ENCODE results near the gene KCNJ10.

Gene KCNJ10

DNA sequence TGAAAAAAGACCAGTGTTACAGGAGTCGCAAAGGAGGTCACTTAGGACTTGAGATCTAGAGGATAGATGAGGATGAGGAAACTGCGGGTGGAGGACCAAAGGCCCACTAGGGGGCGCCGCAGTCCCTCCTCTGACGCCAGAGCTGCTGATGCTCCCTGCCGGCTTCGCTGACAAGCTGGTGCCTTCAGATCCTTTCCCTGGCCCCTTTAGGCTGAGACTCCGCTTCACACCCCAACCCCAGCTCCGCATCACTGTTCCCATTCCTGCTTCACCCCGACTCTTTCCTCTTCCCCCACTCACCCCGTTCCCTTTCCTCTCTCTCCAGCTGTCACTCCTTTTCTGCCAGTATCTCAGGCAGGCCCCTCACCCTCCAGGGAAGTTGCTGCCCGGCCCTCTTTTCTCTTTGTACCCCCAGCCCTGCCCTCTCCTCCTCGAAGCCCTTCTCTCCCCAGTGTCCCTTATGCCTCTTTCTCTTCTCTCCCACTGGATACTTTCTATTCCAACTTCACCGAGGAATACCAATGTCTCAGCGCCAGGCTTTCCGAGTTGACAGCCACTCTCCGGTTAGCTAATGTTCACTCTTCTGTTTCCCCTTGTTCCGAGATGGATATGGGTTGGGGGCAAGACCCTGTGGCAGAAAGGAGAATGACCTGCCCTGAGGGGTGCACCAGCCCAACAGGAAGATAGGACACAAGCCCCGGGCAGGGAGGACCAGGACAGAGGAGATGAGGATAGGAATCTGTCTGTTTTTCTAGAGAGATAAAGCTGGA is 15.9 kb upstream of the KCNJ10 start:
- DNase-seq (peak; percentile 67 to 72 (median 71)), ATAC-seq (replicated peaks) (peak; percentile 61)
- H3K27ac Mint-ChIP-seq: peak overlapping the region in 1 of 2 donors; percentile 78
- H3K27me3 Mint-ChIP-seq: peaks cover 13 to 26% of the 10 kb centered on the region in 2 donors
- H3K4me3 Mint-ChIP-seq: no peak overlapping the region
- peaks cover 22% of the 10 kb centered on the region for H3K36me3 Mint-ChIP-seq (ENCODE audit: insufficient read depth)
- H3K4me1 Mint-ChIP-seq (ENCODE audit: low read depth in 2 of 2): peaks cover 22 to 25% of the 10 kb centered on the region in 2 donors
- no peaks in the 10 kb centered on the region for H3K9me3 Mint-ChIP-seq

DNA sequence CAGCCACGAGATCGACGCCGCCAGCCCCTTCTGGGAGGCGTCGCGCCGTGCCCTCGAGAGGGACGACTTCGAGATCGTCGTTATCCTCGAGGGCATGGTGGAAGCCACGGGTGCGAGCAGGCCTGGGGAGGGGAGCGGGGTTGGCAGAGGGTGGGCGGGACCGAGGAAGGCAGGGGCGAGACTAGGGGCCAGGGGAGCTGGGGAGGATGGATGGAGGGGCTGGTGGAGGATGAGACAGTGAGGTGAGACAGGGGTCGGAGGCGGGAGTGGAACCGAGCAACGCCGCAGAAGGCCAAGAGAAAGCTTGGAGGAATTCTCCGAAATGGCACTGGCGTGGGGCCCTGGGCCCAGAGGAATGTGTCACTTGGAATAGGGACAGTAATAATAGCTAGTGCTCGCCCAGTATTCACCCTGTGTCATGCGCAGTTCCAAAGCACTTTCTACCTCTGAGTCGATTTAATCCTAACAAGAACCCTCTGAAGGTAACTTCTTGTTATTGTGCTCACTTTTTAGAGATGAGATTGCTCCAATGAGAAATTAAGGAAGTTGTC is 14.9 kb upstream of the KCNJ10 start:
- no peaks in the 10 kb centered on the region for H3K9me3 Mint-ChIP-seq
- H3K36me3 Mint-ChIP-seq (ENCODE audit: insufficient read depth): peaks cover 12% of the 10 kb centered on the region
- DNase-seq: no peak
- ATAC-seq (replicated peaks): no peak
- H3K27me3 Mint-ChIP-seq: peaks cover 24 to 37% of the 10 kb centered on the region in 2 donors
- no peak overlapping the region for H3K27ac Mint-ChIP-seq
- peaks cover 17 to 22% of the 10 kb centered on the region in 2 donors for H3K4me1 Mint-ChIP-seq (ENCODE audit: low read depth in 2 of 2)
- peak overlapping the region in 1 of 2 donors; percentile 61 for H3K4me3 Mint-ChIP-seq

DNA sequence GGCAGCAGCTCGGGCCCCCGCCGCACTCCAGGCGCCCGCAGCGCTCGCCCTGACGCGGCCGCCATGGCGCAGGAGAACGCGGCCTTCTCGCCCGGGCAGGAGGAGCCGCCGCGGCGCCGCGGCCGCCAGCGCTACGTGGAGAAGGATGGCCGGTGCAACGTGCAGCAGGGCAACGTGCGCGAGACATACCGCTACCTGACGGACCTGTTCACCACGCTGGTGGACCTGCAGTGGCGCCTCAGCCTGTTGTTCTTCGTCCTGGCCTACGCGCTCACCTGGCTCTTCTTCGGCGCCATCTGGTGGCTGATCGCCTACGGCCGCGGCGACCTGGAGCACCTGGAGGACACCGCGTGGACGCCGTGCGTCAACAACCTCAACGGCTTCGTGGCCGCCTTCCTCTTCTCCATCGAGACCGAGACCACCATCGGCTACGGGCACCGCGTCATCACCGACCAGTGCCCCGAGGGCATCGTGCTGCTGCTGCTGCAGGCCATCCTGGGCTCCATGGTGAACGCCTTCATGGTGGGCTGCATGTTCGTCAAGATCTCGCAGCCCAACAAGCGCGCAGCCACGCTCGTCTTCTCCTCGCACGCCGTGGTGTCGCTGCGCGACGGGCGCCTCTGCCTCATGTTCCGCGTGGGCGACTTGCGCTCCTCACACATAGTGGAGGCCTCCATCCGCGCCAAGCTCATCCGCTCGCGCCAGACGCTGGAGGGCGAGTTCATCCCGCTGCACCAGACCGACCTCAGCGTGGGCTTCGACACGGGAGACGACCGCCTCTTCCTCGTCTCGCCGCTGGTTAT is 14.2 kb upstream of the KCNJ10 start:
- no peak overlapping the region for H3K27ac Mint-ChIP-seq
- H3K36me3 Mint-ChIP-seq (ENCODE audit: insufficient read depth): peaks cover 11% of the 10 kb centered on the region
- ATAC-seq (replicated peaks) (peak; percentile 86), DNase-seq (peak; percentile 60 to 62 (median 61))
- peaks cover 17 to 20% of the 10 kb centered on the region in 2 donors for H3K4me1 Mint-ChIP-seq (ENCODE audit: low read depth in 2 of 2)
- no peaks in the 10 kb centered on the region for H3K9me3 Mint-ChIP-seq
- peak overlapping the region; percentile 61 to 64 for H3K4me3 Mint-ChIP-seq
- H3K27me3 Mint-ChIP-seq: peaks cover 29 to 43% of the 10 kb centered on the region in 2 donors

DNA sequence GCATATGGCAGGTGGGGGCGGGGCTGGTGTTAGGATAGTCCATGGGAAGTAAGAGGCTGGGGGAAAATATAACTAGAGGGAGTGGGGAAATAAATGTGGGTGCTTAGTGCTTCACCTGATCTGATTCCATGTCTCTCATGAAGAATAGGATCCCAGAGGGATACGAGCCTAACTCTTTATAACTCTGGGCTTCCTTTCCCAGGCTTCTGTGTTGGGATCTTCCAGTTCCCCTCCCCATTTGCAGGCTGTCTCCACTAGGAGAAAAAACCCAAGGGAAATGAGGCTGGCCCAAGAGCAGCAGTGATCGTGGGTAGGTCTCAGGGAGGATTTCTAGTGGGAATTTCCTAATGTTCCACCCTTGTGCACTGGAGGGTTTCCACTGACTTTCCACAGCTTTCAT is 13.0 kb upstream of the KCNJ10 start:
- H3K27me3 Mint-ChIP-seq: peaks cover 39 to 55% of the 10 kb centered on the region in 2 donors
- H3K27ac Mint-ChIP-seq: no peak overlapping the region
- peaks cover 11 to 17% of the 10 kb centered on the region in 2 donors for H3K4me1 Mint-ChIP-seq (ENCODE audit: low read depth in 2 of 2)
- H3K4me3 Mint-ChIP-seq: peak overlapping the region in 1 of 2 donors; percentile 57
- H3K9me3 Mint-ChIP-seq: no peaks in the 10 kb centered on the region
- no peaks in the 10 kb centered on the region for H3K36me3 Mint-ChIP-seq (ENCODE audit: insufficient read depth)
- ATAC-seq (replicated peaks): no peak
- DNase-seq: no peak

DNA sequence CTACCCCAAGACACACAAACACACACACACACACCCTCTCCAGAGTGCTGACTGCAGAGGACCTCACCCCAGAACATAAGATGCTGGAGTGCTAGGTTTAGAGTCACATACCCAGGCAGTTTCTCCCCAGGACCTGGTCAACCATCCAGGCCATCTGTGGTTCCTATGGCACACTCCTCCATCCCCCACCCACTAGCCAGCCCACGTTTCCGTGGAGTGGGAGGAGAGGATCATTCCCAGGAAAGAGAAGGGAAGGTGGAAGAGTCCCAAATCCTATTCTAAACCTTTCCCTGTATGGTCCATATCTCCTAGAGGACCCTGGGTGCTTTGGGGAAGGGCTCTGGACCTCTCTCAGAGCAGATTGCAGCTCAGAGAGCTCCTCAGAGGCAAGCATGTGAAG is 12.5 kb upstream of the KCNJ10 start:
- ATAC-seq (replicated peaks) (no peak), DNase-seq (no peak)
- H3K4me3 Mint-ChIP-seq: no peak overlapping the region
- H3K36me3 Mint-ChIP-seq (ENCODE audit: insufficient read depth): no peaks in the 10 kb centered on the region
- no peaks in the 10 kb centered on the region for H3K9me3 Mint-ChIP-seq
- no peak overlapping the region for H3K27ac Mint-ChIP-seq
- peaks cover 40 to 59% of the 10 kb centered on the region in 2 donors for H3K27me3 Mint-ChIP-seq
- peaks cover 11 to 17% of the 10 kb centered on the region in 2 donors for H3K4me1 Mint-ChIP-seq (ENCODE audit: low read depth in 2 of 2)

DNA sequence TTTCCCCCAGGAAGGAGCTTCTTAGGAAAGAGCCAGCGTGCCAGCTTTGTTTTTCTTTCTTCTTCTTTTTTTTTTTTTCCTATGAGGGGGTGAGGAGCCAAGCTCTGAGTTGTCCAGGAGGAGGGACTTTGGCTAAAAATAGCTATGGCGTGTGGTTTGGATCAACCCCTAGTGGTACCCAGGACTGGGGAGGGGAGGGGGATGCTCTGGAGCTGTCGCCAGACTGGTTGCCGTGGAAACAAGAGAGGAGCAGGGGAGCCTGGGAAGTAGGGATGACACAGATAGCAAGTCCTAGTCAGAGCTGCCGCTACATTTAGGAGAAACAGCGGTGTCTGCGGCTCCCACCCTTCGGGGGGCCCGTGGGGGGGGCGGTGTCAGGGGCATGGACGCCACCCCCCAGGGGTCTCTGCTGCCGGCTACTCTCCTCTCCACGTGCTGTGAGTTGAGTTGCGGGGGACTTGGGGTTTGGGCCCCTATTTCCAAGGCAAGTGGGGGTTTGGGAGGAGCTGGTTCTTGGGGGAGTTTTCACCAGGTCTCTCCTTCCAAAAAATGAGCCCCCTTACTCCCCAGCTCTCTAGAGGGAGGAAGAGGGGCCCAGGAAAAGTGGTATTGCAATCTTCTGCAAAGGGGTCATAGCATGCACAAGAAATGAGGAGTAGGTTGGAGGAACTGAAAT is 11.4 kb upstream of the KCNJ10 start, which contains the start of gene KCNJ9:
Gene KCNJ9, plus strand, starts transcription at position 278 of the 676 bp plus-strand sequence. CDS start 2,493 bp downstream, outside the sequence.
- no peak for DNase-seq
- Mint-ChIP-seq H3K4me3 (no peak within 1 kb of the TSS), H3K27me3 (peaks cover 45 to 66% of the 10 kb centered on the region in 2 donors), H3K4me1 (ENCODE audit: low read depth in 2 of 2) (peaks cover 11 to 17% of the 10 kb centered on the region in 2 donors), H3K9me3 (no peaks in the 10 kb centered on the region), H3K36me3 (ENCODE audit: insufficient read depth) (no peaks in the 10 kb centered on the region), H3K27ac (no peak within 1 kb of the TSS)
- no peak for ATAC-seq (replicated peaks)

DNA sequence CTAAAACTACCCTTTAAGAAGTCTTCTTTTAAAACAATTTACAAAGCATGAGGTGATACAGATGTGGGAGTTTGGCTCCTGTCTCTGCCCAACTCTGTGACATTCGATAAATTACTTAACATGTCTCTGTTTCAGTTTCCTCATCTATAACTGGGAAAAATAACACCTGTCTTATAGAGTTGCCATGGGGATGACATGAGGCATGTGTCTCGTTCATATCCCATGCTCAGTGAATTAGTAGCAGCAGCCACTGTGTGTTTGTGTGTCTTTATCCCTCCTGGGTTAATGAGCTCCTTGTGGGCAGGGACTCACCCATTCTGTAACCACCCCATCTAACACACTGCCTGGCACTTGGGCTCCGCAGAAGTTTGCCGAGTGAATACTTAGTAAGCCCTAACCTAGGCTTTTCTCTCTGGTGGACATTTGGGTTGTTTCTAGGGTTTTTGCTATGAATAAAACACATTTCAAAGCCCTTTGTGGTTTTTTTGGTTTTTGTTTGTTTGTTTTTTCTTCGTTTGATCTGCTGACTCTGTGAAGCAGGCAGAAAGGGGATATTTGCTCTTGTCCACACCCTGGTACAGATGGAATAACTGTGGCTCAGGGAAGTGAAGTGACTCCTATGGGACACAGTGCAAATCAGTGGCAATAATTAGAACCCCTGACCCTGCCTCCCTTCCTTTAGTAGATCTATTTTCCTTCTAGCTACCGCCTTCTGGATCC is 10.6 kb upstream of the KCNJ10 start:
- DNase-seq (no peak), ATAC-seq (replicated peaks) (no peak)
- Mint-ChIP-seq H3K9me3 (no peaks in the 10 kb centered on the region), H3K27me3 (peaks cover 45 to 75% of the 10 kb centered on the region in 2 donors), H3K27ac (no peak overlapping the region), H3K4me3 (no peak overlapping the region), H3K4me1 (ENCODE audit: low read depth in 2 of 2) (peaks cover 5 to 11% of the 10 kb centered on the region in 2 donors), H3K36me3 (ENCODE audit: insufficient read depth) (no peaks in the 10 kb centered on the region)

DNA sequence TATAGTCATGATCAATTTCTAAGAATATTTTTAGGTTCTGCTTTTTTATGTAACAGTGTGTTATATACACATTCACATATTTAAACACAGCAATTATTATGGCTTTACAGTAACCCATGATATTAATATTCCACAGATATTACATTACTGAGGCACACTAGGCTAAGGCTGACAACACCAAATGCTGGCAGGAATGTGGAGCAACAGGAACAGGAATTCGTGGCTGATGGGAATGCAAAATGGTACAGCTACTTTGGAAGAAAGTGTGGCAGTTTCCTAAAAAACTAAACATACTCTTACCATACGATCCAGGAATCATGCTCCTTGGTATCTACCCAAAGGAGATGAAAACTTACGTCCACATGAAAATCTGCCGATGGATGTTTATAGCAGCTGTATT is 9.5 kb upstream of the KCNJ10 start:
- H3K36me3 Mint-ChIP-seq (ENCODE audit: insufficient read depth): no peaks in the 10 kb centered on the region
- no peak overlapping the region for H3K4me3 Mint-ChIP-seq
- no peak for DNase-seq
- H3K27ac Mint-ChIP-seq: no peak overlapping the region
- H3K9me3 Mint-ChIP-seq: no peaks in the 10 kb centered on the region
- peaks cover 3 to 10% of the 10 kb centered on the region in 2 donors for H3K4me1 Mint-ChIP-seq (ENCODE audit: low read depth in 2 of 2)
- peaks cover 45 to 86% of the 10 kb centered on the region in 2 donors for H3K27me3 Mint-ChIP-seq
- ATAC-seq (replicated peaks): no peak

DNA sequence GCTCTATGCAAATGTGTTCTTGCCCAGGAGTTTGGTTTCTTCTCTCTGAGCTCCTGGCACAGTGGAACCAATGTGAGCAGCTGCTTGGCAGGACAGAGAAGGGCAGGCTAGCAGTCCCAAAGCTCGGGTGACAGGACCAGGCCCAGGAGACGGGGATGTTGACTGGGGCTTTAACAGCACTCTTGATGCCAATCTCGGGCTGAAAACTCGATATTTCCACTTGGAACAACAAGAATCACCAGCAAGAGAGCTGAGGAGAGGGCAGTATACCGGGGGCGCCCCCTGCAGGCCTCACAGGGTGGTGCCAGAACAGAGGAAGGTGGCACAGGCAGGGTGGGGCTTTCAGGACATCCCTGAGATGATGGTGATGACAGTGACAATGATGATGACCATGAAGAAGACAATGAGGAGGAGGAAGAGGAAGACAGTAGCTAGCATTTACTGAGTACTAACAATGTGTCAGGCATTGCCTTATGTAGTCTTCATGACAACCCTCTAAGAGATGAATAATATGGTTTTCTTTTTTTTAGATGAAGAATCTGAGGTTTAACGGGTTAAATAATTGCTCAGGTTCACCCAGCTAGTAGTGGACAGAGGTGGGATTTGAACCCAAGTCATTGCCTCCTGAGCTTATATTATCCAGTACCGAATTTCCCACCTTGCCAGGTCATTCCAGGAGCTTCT is 8.7 kb upstream of the KCNJ10 start:
- DNase-seq (peak; percentile 48 to 63 (median 48)), ATAC-seq (replicated peaks) (peak; percentile 90)
- peaks cover 0 to 5% of the 10 kb centered on the region in 2 donors for H3K4me1 Mint-ChIP-seq (ENCODE audit: low read depth in 2 of 2)
- no peak overlapping the region for H3K27ac Mint-ChIP-seq
- no peaks in the 10 kb centered on the region for H3K9me3 Mint-ChIP-seq
- H3K36me3 Mint-ChIP-seq (ENCODE audit: insufficient read depth): no peaks in the 10 kb centered on the region
- no peak overlapping the region for H3K4me3 Mint-ChIP-seq
- H3K27me3 Mint-ChIP-seq: peaks cover 45 to 91% of the 10 kb centered on the region in 2 donors

DNA sequence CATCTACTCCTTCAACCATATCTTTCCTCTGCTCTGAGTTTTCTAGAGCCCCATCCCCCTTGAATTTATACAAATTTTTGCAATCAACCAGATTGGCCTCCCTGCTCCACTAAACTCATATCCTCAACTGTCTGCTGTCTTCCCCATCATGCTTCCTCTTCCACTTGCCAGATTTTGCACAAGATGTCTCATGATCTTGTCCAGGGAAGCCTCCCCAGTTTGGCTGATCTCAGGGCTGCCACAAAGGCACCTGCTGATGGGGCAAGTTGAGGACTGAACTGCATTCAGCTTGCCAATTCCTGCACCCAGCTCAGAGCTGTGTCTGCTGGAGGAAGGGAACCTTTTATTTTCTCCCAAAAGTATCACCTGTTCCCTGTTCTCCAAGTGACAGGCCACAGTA is 7.5 kb upstream of the KCNJ10 start:
- Mint-ChIP-seq H3K27me3 (peaks cover 55 to 92% of the 10 kb centered on the region in 2 donors), H3K4me3 (no peak overlapping the region), H3K36me3 (ENCODE audit: insufficient read depth) (no peaks in the 10 kb centered on the region), H3K4me1 (ENCODE audit: low read depth in 2 of 2) (peaks cover 0 to 2% of the 10 kb centered on the region in 2 donors), H3K9me3 (no peaks in the 10 kb centered on the region), H3K27ac (no peak overlapping the region)
- no peak for ATAC-seq (replicated peaks)
- no peak for DNase-seq

DNA sequence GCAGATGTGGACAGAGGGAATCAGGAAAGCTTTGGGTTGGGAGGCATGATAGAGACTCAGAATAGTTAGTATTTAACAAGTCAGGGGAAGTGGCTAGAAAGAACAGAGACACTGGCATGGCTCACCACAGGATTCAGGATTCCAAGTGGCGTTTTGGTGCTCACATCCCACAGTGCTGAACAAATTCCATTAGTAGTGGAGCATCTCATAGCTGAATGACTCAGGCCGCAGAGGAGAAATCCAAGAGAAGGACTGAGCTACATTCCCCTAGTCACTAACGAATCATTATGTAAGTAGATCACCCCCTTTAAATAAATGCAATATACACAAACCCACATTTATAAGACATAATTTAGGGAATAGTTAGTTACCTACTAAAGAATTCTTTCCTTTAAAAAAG is 6.3 kb upstream of the KCNJ10 start:
- ATAC-seq (replicated peaks) (no peak), DNase-seq (no peak)
- Mint-ChIP-seq H3K4me3 (no peak overlapping the region), H3K9me3 (no peaks in the 10 kb centered on the region), H3K4me1 (ENCODE audit: low read depth in 2 of 2) (peaks cover 0 to 2% of the 10 kb centered on the region in 2 donors), H3K27ac (no peak overlapping the region), H3K36me3 (ENCODE audit: insufficient read depth) (no peaks in the 10 kb centered on the region), H3K27me3 (peaks cover 56 to 92% of the 10 kb centered on the region in 2 donors)

DNA sequence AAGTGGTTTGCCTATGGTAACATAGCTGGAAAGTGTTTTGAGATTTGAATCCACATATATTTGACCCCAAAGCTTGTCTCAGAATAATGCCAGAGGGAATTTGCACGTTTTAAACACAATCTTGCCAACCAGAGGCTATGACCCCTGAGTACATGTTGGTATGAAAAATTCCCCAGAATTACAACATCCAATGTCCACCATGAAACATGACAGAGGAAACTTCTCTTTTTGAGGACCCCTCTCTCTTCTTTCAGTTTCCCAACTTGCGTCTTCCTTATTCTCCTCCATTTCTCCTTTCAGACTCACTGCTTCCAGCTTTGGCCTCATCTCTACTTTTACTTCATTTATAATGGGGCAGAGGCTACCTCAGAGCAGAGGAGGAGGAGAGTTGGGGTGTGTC is 5.9 kb upstream of the KCNJ10 start:
- H3K4me1 Mint-ChIP-seq (ENCODE audit: low read depth in 2 of 2): peaks cover 0 to under 1% of the 10 kb centered on the region in 2 donors
- no peaks in the 10 kb centered on the region for H3K9me3 Mint-ChIP-seq
- no peak for DNase-seq
- no peak for ATAC-seq (replicated peaks)
- no peaks in the 10 kb centered on the region for H3K36me3 Mint-ChIP-seq (ENCODE audit: insufficient read depth)
- H3K27ac Mint-ChIP-seq: no peak overlapping the region
- peaks cover 53 to 92% of the 10 kb centered on the region in 2 donors for H3K27me3 Mint-ChIP-seq
- H3K4me3 Mint-ChIP-seq: no peak overlapping the region
